ENCODE data around the gene MAGEA11. TPM values are rescaled to one million over a fixed set of nuclear protein-coding genes. Genes with fewer than 3 reads are reported as not detected.

The MAGEA11 gene
- total and polyA plus RNA-seq, 2 of the 13 experiments (the other 11 are each of a cell fraction or from before 2014, with no cell fraction given), result not detected

- TF ChIP-seq, protein P1, sequence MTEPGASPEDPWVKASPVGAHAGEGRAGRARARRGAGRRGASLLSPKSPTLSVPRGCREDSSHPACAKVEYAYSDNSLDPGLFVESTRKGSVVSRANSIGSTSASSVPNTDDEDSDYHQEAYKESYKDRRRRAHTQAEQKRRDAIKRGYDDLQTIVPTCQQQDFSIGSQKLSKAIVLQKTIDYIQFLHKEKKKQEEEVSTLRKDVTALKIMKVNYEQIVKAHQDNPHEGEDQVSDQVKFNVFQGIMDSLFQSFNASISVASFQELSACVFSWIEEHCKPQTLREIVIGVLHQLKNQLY (CRISPR knock-in tag; IDR thresholded peaks at IDR 0.05), result no peak
- TF ChIP-seq HNRNPUL1 (IDR thresholded peaks at IDR 0.05; ENCODE audit: low read depth, low read length) (no peak), REL (CRISPR knock-in tag; conservative IDR thresholded peaks at IDR 0.05) (no peak), ZNF616 (CRISPR knock-in tag; IDR thresholded peaks at IDR 0.05; ENCODE audit: low read depth) (no peak)
Observed at GRCh38 chrX:149681182-149681581, 30.7 kb upstream of the MAGEA11 start (continued).

DNA sequence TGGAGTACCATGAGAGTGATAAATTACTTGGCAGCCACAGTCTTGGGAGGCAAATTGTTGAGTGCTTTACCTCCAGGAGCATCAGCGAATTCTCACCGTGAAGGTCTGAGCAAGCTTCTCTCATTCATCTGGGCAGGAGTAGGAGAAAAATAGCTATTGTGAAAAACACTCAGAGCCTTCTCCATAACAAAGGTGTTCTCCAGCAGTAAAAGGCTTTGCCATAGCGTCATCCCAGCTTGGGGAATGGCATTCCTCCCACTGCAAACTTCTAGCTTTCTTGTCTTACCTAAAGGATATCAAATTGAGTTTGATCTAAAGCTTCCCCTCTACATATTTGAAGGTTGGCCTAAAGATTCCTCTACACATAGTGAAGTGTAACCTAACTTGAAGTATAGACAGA is 29.8 kb upstream of the MAGEA11 start:
- POLR2A ChIA-PET, result no interaction called here
- TF ChIP-seq, protein P2, sequence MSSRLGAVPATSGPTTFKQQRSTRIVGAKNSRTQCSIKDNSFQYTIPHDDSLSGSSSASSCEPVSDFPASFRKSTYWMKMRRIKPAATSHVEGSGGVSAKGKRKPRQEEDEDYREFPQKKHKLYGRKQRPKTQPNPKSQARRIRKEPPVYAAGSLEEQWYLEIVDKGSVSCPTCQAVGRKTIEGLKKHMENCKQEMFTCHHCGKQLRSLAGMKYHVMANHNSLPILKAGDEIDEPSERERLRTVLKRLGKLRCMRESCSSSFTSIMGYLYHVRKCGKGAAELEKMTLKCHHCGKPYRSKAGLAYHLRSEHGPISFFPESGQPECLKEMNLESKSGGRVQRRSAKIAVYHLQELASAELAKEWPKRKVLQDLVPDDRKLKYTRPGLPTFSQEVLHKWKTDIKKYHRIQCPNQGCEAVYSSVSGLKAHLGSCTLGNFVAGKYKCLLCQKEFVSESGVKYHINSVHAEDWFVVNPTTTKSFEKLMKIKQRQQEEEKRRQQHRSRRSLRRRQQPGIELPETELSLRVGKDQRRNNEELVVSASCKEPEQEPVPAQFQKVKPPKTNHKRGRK (CRISPR knock-in tag; IDR thresholded peaks at IDR 0.05), result no peak
- TF ChIP-seq MAF1 (CRISPR knock-in tag; IDR thresholded peaks at IDR 0.05; ENCODE audit: borderline replicate concordance) (no peak), ZBTB20 (CRISPR knock-in tag; IDR thresholded peaks at IDR 0.05; ENCODE audit: borderline replicate concordance, low read depth) (no peak), ZNF556 (CRISPR knock-in tag; IDR thresholded peaks at IDR 0.05; ENCODE audit: borderline replicate concordance) (no peak), NCOA2 (CRISPR knock-in tag; IDR thresholded peaks at IDR 0.05) (no peak), ZNF484 (CRISPR knock-in tag; IDR thresholded peaks at IDR 0.05; ENCODE audit: borderline replicate concordance, low read depth) (no peak), ZNF674 (CRISPR knock-in tag; IDR thresholded peaks at IDR 0.05; ENCODE audit: low read depth) (no peak), RXRA (CRISPR knock-in tag; IDR thresholded peaks at IDR 0.05) (no peak), POLR2G (IDR thresholded peaks at IDR 0.05; ENCODE audit: low read depth, low read length) (no peak), SP2 (CRISPR knock-in tag; IDR thresholded peaks at IDR 0.05) (no peak), ZBTB21 (CRISPR knock-in tag; IDR thresholded peaks at IDR 0.05) (no peak), ZNF251 (CRISPR knock-in tag; IDR thresholded peaks at IDR 0.05) (no peak), ZNF562 (CRISPR knock-in tag; IDR thresholded peaks at IDR 0.05; ENCODE audit: borderline replicate concordance) (no peak), ZFY (CRISPR knock-in tag; IDR thresholded peaks at IDR 0.05) (no peak), REPIN1 (CRISPR knock-in tag; IDR thresholded peaks at IDR 0.05; ENCODE audit: borderline replicate concordance, low read depth) (no peak)
- TF ChIP-seq, protein P3, sequence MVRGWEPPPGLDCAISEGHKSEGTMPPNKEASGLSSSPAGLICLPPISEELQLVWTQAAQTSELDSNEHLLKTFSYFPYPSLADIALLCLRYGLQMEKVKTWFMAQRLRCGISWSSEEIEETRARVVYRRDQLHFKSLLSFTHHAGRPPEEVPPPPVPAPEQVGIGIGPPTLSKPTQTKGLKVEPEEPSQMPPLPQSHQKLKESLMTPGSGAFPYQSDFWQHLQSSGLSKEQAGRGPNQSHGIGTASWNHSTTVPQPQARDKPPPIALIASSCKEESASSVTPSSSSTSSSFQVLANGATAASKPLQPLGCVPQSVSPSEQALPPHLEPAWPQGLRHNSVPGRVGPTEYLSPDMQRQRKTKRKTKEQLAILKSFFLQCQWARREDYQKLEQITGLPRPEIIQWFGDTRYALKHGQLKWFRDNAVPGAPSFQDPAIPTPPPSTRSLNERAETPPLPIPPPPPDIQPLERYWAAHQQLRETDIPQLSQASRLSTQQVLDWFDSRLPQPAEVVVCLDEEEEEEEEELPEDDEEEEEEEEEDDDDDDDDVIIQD (CRISPR knock-in tag; IDR thresholded peaks at IDR 0.05; ENCODE audit: low read depth), result no peak
- DNase-seq (ENCODE audit: low spot score), result no peak
- Histone ChIP-seq H2AFZ (ENCODE audit: low read length) (no peak overlapping the region), H3K4me2 (ENCODE audit: low read depth, low read length) (no peak overlapping the region), H3K79me2 (ENCODE audit: insufficient read depth, low read length) (no peaks in the 10 kb centered on the region), H3K36me3 (replicated peaks in 1 of 2; ENCODE audit: control insufficient read depth in 1 of 2, insufficient read depth in 2 of 2, low read length in 2 of 2) (no peaks in the 10 kb centered on the region), H3K9me3 (ENCODE audit: low read length) (no peaks in the 10 kb centered on the region), H3K27ac (ENCODE audit: extremely low read length, insufficient read depth, low read length) (no peak overlapping the region), H3K27me3 (ENCODE audit: control insufficient read depth in 1 of 2, insufficient read depth in 2 of 2, low read length in 2 of 2) (peaks cover 0 to 4% of the 10 kb centered on the region in 2 experiments; a peak in 1 of 5 replicates), H4K20me1 (ENCODE audit: insufficient read depth, low read length) (no peaks in the 10 kb centered on the region), H3K4me3 (replicated peaks in 1 of 3; ENCODE audit: insufficient read depth in 1 of 3, low read depth in 2 of 3, low read length in 3 of 3) (no peak overlapping the region), H3K4me1 (ENCODE audit: insufficient read depth, low read length) (no peaks in the 10 kb centered on the region), H3K9ac (ENCODE audit: insufficient read depth, low read depth, low read length) (no peak overlapping the region)
- in situ Hi-C loops (cut with HindIII; ENCODE audit: extremely low pct_ligation_motif_present, low pct_unique_long_range_greater_than_20kb), result no loop called here
- CTCF ChIA-PET (ENCODE audit: low intra/inter-chr PET ratio, low total read pairs), result no interaction called here
- FAIRE-seq, result no peak
- no peak for ATAC-seq
- intact Hi-C loops (cut with micrococcal nuclease; ENCODE audit: unreplicated experiment), result no loop called here
- BruUV-seq (replicated peaks), result no TSS peak
- WGBS (ENCODE audit: low lambda C conversion rate), result 86% methylated on average over 2 of the region's 3 CpGs

All from HepG2 (cell line).